GM21447 (cell line): Measurements from ENCODE around the gene FOXC2.

Source experiments
- ATAC-seq: cut with Tn5 transposase; IDR thresholded peaks from one replicate; pipeline ENCODE4 v1.9.1; 2021; ENCODE audit not compliant: unreplicated experiment

Gene FOXC2

GRCh38 chr16:86610779-86611524 is 44.3 kb downstream of the FOXC2 start:
- no peak for ATAC-seq

- ATAC-seq, result no peak
These were observed 44.9 kb downstream of the FOXC2 start for GRCh38 chr16:86611525-86611855.

- no peak for ATAC-seq
These were observed 45.3 kb downstream of the FOXC2 start for GRCh38 chr16:86611941-86612340.

GRCh38 chr16:86614699-86615098 is 48.1 kb downstream of the FOXC2 start:
- ATAC-seq, result no peak

GRCh38 chr16:86616906-86617305 is 50.3 kb downstream of the FOXC2 start:
- ATAC-seq, result no peak

GRCh38 chr16:86618431-86619238 is 52.0 kb downstream of the FOXC2 start:
- ATAC-seq, result no peak
